Measurements from ENCODE around the gene MAP6. TPM values are rescaled to one million over a fixed set of nuclear protein-coding genes. Genes with fewer than 3 reads are reported as not detected.

Gene MAP6
- total and polyA plus RNA-seq, 9 of the 15 experiments (the other 6 are each of a cell fraction or from before 2014, with no cell fraction given): not detected

DNA sequence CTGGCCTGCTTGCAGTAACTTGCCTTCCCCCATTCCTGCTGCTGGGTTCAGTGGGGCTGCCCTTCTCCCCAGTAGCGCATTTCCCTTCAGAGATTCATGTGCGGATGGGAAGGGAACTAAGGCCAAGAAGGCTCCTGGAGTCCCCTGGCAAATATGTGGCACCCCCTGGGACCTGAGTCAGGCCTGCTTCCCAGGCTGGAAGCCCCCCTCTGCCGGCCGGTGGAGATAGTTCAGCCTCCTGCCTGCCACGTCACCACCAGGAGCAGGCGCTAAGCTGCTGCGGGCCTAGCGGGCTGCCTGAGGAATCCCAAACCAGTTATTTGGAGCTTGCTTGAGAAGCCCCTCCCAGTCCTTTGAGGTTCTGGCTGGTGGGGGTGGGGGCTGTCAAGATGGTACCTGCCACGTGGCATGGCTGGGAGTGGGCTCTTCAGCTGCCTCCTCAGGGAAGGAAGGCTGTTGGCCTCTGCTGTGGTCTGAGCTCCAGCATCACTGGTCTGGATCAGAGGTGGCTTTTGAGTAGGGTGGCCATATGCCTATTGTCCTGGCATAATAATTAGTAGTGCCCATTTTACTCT lies 104.8 kb downstream of the MAP6 start (continued):
- TF ChIP-seq KLF1 (tag; IDR thresholded peaks at IDR 0.05): no peak
- TF ChIP-seq, protein P1, sequence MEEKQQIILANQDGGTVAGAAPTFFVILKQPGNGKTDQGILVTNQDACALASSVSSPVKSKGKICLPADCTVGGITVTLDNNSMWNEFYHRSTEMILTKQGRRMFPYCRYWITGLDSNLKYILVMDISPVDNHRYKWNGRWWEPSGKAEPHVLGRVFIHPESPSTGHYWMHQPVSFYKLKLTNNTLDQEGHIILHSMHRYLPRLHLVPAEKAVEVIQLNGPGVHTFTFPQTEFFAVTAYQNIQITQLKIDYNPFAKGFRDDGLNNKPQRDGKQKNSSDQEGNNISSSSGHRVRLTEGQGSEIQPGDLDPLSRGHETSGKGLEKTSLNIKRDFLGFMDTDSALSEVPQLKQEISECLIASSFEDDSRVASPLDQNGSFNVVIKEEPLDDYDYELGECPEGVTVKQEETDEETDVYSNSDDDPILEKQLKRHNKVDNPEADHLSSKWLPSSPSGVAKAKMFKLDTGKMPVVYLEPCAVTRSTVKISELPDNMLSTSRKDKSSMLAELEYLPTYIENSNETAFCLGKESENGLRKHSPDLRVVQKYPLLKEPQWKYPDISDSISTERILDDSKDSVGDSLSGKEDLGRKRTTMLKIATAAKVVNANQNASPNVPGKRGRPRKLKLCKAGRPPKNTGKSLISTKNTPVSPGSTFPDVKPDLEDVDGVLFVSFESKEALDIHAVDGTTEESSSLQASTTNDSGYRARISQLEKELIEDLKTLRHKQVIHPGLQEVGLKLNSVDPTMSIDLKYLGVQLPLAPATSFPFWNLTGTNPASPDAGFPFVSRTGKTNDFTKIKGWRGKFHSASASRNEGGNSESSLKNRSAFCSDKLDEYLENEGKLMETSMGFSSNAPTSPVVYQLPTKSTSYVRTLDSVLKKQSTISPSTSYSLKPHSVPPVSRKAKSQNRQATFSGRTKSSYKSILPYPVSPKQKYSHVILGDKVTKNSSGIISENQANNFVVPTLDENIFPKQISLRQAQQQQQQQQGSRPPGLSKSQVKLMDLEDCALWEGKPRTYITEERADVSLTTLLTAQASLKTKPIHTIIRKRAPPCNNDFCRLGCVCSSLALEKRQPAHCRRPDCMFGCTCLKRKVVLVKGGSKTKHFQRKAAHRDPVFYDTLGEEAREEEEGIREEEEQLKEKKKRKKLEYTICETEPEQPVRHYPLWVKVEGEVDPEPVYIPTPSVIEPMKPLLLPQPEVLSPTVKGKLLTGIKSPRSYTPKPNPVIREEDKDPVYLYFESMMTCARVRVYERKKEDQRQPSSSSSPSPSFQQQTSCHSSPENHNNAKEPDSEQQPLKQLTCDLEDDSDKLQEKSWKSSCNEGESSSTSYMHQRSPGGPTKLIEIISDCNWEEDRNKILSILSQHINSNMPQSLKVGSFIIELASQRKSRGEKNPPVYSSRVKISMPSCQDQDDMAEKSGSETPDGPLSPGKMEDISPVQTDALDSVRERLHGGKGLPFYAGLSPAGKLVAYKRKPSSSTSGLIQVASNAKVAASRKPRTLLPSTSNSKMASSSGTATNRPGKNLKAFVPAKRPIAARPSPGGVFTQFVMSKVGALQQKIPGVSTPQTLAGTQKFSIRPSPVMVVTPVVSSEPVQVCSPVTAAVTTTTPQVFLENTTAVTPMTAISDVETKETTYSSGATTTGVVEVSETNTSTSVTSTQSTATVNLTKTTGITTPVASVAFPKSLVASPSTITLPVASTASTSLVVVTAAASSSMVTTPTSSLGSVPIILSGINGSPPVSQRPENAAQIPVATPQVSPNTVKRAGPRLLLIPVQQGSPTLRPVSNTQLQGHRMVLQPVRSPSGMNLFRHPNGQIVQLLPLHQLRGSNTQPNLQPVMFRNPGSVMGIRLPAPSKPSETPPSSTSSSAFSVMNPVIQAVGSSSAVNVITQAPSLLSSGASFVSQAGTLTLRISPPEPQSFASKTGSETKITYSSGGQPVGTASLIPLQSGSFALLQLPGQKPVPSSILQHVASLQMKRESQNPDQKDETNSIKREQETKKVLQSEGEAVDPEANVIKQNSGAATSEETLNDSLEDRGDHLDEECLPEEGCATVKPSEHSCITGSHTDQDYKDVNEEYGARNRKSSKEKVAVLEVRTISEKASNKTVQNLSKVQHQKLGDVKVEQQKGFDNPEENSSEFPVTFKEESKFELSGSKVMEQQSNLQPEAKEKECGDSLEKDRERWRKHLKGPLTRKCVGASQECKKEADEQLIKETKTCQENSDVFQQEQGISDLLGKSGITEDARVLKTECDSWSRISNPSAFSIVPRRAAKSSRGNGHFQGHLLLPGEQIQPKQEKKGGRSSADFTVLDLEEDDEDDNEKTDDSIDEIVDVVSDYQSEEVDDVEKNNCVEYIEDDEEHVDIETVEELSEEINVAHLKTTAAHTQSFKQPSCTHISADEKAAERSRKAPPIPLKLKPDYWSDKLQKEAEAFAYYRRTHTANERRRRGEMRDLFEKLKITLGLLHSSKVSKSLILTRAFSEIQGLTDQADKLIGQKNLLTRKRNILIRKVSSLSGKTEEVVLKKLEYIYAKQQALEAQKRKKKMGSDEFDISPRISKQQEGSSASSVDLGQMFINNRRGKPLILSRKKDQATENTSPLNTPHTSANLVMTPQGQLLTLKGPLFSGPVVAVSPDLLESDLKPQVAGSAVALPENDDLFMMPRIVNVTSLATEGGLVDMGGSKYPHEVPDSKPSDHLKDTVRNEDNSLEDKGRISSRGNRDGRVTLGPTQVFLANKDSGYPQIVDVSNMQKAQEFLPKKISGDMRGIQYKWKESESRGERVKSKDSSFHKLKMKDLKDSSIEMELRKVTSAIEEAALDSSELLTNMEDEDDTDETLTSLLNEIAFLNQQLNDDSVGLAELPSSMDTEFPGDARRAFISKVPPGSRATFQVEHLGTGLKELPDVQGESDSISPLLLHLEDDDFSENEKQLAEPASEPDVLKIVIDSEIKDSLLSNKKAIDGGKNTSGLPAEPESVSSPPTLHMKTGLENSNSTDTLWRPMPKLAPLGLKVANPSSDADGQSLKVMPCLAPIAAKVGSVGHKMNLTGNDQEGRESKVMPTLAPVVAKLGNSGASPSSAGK (IDR thresholded peaks at IDR 0.05): peak; percentile 48
- TF ChIP-seq NFYB (IDR thresholded peaks at IDR 0.05; ENCODE audit: extremely low read depth, insufficient read length): no peak
- no peak for TF ChIP-seq ZBTB17 (CRISPR knock-in tag; IDR thresholded peaks at IDR 0.05)
- no peak for TF ChIP-seq ZNF121 (CRISPR knock-in tag; conservative IDR thresholded peaks at IDR 0.05)
- no peak for TF ChIP-seq HNRNPUL1 (IDR thresholded peaks at IDR 0.05; ENCODE audit: low read length)
- TF ChIP-seq WHSC1 (IDR thresholded peaks at IDR 0.05; ENCODE audit: low read length): no peak
- TF ChIP-seq, protein P2, sequence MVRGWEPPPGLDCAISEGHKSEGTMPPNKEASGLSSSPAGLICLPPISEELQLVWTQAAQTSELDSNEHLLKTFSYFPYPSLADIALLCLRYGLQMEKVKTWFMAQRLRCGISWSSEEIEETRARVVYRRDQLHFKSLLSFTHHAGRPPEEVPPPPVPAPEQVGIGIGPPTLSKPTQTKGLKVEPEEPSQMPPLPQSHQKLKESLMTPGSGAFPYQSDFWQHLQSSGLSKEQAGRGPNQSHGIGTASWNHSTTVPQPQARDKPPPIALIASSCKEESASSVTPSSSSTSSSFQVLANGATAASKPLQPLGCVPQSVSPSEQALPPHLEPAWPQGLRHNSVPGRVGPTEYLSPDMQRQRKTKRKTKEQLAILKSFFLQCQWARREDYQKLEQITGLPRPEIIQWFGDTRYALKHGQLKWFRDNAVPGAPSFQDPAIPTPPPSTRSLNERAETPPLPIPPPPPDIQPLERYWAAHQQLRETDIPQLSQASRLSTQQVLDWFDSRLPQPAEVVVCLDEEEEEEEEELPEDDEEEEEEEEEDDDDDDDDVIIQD (CRISPR knock-in tag; IDR thresholded peaks at IDR 0.05): no peak
- TF ChIP-seq, protein P3, sequence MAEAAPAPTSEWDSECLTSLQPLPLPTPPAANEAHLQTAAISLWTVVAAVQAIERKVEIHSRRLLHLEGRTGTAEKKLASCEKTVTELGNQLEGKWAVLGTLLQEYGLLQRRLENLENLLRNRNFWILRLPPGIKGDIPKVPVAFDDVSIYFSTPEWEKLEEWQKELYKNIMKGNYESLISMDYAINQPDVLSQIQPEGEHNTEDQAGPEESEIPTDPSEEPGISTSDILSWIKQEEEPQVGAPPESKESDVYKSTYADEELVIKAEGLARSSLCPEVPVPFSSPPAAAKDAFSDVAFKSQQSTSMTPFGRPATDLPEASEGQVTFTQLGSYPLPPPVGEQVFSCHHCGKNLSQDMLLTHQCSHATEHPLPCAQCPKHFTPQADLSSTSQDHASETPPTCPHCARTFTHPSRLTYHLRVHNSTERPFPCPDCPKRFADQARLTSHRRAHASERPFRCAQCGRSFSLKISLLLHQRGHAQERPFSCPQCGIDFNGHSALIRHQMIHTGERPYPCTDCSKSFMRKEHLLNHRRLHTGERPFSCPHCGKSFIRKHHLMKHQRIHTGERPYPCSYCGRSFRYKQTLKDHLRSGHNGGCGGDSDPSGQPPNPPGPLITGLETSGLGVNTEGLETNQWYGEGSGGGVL (CRISPR knock-in tag; IDR thresholded peaks at IDR 0.05): no peak
- no peak for TF ChIP-seq NR4A1 (CRISPR knock-in tag; IDR thresholded peaks at IDR 0.05)
- TF ChIP-seq NR4A1 (tag; IDR thresholded peaks at IDR 0.05): no peak

Data from K562 (cell line).